MCF 10A (cell line): Measurements from ENCODE around the gene SEMA5A. TPM values are rescaled to one million over a fixed set of nuclear protein-coding genes. Genes with fewer than 3 reads are reported as not detected.

ENCODE experiments used
- BruUV-seq: library from RNA; stranded (reverse); fragments of 400-500 nt; replicated peaks from 2 replicates; lab custom pipeline; 2021; lab: Mats Ljungman, UMichigan
- CTCF ChIA-PET: fragments of 300-600 bp; sonication (Branson Sonifier 250); formaldehyde crosslinking; extraction: SDS; loops from one replicate; lab custom pipeline; 2021; ENCODE audit warnings: antibody characterized with exemption, inconsistent platforms; lab: Yijun Ruan, JAX
- POLR2A ChIA-PET: fragments of 300-600, 350-650 bp; sonication (Branson Sonifier 250); formaldehyde crosslinking; extraction: SDS; loops from one replicate; lab custom pipeline; 2020; ENCODE audit warnings: antibody characterized with exemption, inconsistent platforms; lab: Yijun Ruan, JAX
- DNase-seq: peaks from one replicate; pipeline ENCODE4 v3.0.0-alpha.2; 2018; ENCODE audit not compliant: unreplicated experiment
- H3K27ac Mint-ChIP-seq: one replicate; pipeline ENCODE4 v1.8.0; 2022; ENCODE audit warnings: mild to moderate bottlenecking, low read depth, mixed read lengths; ENCODE audit not compliant: unreplicated experiment
- H3K27me3 Mint-ChIP-seq: one replicate; pipeline ENCODE4 v1.8.0; 2022; ENCODE audit warnings: mixed read lengths; ENCODE audit not compliant: insufficient read depth, unreplicated experiment
- H3K36me3 Mint-ChIP-seq: one replicate; pipeline ENCODE4 v1.8.0; 2022; ENCODE audit warnings: mild to moderate bottlenecking, moderate library complexity, mixed read lengths; ENCODE audit not compliant: insufficient read depth, unreplicated experiment
- H3K4me1 Mint-ChIP-seq: one replicate; pipeline ENCODE4 v1.8.0; 2022; ENCODE audit warnings: mixed read lengths; ENCODE audit not compliant: insufficient read depth, unreplicated experiment
- H3K4me3 Mint-ChIP-seq: one replicate; pipeline ENCODE4 v1.8.0; 2022; ENCODE audit warnings: mild to moderate bottlenecking, moderate library complexity, mixed read lengths; ENCODE audit not compliant: unreplicated experiment
- H3K9me3 Mint-ChIP-seq: one replicate; pipeline ENCODE4 v1.8.0; 2022; ENCODE audit warnings: mixed read lengths; ENCODE audit not compliant: unreplicated experiment
- CTCF ChIP-seq: fragments of 200-600 bp; IDR thresholded peaks from one replicate; pipeline ENCODE4 v1.8.0; 2022; ENCODE audit warnings: antibody characterized with exemption, mild to moderate bottlenecking; ENCODE audit not compliant: unreplicated experiment
- intact Hi-C: fragments of 100-400 bp; cut with micrococcal nuclease; formaldehyde crosslinking; loops from 2 replicates; pipeline ENCODE4 v1.14.1; 2022
- total RNA-seq: library from RNA; stranded (reverse); gene quantifications from 2 replicates; pipeline ENCODE4 v1.2.3, GENCODE V29; 2022

SEMA5A gene
- total RNA-seq, 1 experiment from 2014 or later, result 1.2 TPM

GRCh38 chr5:9324348-9325077 is 221.4 kb downstream of the SEMA5A start:
- DNase-seq, result peak; percentile 14
- Mint-ChIP-seq H3K4me1 (peaks cover 7% of the 10 kb centered on the region), H3K9me3 (no peaks in the 10 kb centered on the region), H3K27ac (no peak overlapping the region), H3K27me3 (no peaks in the 10 kb centered on the region), H3K4me3 (no peak overlapping the region), H3K36me3 (no peaks in the 10 kb centered on the region)
- TF ChIP-seq CTCF, result no peak
- ChIA-PET CTCF (no interaction called here), POLR2A (no interaction called here)
- intact Hi-C loops, result no loop called here
- no TSS peak for BruUV-seq

- intact Hi-C loops, result no loop called here
- Mint-ChIP-seq H3K4me1 (no peaks in the 10 kb centered on the region), H3K36me3 (no peaks in the 10 kb centered on the region), H3K9me3 (no peaks in the 10 kb centered on the region), H3K4me3 (no peak overlapping the region), H3K27me3 (no peaks in the 10 kb centered on the region), H3K27ac (no peak overlapping the region)
- ChIA-PET CTCF (interaction anchor here (0.7 kb wide), 1 partner anchor 151 kb away, joined by 3 read pairs; no protein-coding TSS in a partner anchor), POLR2A (interaction anchor here (1.2 kb wide), 1 partner anchor 43 kb away, joined by 3 read pairs; no protein-coding TSS in a partner anchor)
- no TSS peak for BruUV-seq
- no peak for DNase-seq
- no peak for TF ChIP-seq CTCF
Measured at GRCh38 chr5:9320652-9321051, 225.2 kb downstream of the SEMA5A start.

GRCh38 chr5:9318031-9318430 is 227.8 kb downstream of the SEMA5A start:
- Mint-ChIP-seq H3K9me3 (no peaks in the 10 kb centered on the region), H3K4me3 (no peak overlapping the region), H3K27ac (no peak overlapping the region), H3K36me3 (no peaks in the 10 kb centered on the region), H3K4me1 (no peaks in the 10 kb centered on the region), H3K27me3 (no peaks in the 10 kb centered on the region)
- POLR2A ChIA-PET, result no interaction called here
- intact Hi-C loops, result no loop called here
- no TSS peak for BruUV-seq
- TF ChIP-seq CTCF, result no peak
- DNase-seq, result no peak
- CTCF ChIA-PET, result interaction anchor here (1.2 kb wide), 1 partner anchor 31 kb away, joined by 3 read pairs; no protein-coding TSS in a partner anchor

GRCh38 chr5:9316733-9317132 is 229.1 kb downstream of the SEMA5A start:
- Mint-ChIP-seq H3K4me1 (no peaks in the 10 kb centered on the region), H3K9me3 (no peaks in the 10 kb centered on the region), H3K36me3 (no peaks in the 10 kb centered on the region), H3K4me3 (no peak overlapping the region), H3K27ac (no peak overlapping the region), H3K27me3 (no peaks in the 10 kb centered on the region)
- DNase-seq, result no peak
- BruUV-seq, result no TSS peak
- ChIA-PET CTCF (interaction anchor here (0.7 kb wide), 1 partner anchor 481 kb away, joined by 3 read pairs; no protein-coding TSS in a partner anchor), POLR2A (no interaction called here)
- intact Hi-C loops, result no loop called here
- TF ChIP-seq CTCF, result no peak
